GM21526 (cell line): ENCODE data around the gene NAA16.

Source experiments
- ATAC-seq: cut with Tn5 transposase; IDR thresholded peaks from one replicate; pipeline ENCODE4 v1.9.1; 2021; ENCODE audit warnings: moderate library complexity; ENCODE audit not compliant: unreplicated experiment, low FRiP score

The NAA16 gene

GRCh38 chr13:41302743-41303142, 8.3 kb upstream of the NAA16 start:
- ATAC-seq, result no peak

DNA sequence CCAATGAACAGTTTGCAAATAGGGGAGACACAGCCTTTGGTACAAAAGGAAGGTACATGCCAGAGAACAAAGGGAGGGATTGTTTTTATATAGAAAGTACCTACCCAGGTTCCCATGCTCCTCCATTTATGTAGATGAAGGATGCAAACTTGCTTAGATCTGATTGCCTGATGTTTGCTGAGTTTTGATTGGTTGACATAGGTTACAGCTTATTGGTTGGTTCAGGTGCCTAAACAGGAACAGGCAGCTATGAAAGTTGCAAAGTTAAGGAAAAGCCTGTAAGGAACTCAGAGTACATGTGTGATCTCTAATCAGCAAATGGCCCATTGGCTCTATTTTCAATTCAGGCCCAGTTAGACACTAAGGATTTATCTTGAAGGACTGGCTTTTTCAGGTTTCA, 6.5 kb upstream of the NAA16 start:
- no peak for ATAC-seq

GRCh38 chr13:41306271-41307145, 4.6 kb upstream of the NAA16 start:
- ATAC-seq, result no peak

DNA sequence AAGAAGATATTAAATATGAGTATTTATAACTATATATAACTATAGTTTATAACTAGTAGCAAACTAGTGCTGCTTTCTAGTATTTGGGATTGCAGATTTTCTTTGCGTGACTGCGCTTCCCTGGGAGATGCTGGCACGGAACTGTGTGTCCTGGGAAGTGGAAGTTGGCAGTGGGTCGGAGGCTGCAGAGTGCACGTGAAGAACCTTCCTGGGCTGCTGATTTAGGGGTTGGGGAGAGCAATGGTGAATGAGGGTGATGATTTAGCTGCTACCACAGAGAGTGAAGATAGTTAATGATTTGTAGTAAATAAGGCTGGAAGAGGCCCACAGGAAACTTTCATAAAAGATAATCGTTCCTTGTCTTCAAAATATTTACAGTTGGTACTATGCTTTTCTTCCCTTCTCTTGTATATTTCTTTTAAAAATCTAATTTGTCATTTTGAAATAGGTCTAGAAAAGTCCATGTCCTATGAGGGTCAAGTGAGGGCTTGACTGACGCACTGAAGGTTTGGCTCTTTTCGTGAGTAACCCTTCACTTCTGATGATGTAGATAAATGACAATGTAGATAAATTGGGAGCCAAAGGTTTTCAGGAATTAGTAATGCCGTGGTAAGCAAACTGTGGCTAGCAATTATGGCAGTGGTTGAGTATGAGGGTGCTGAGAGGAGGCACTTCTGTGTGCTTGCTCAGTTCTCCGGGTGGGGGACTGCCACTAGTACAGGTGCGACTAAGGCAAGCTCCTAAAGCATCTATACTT, 3.0 kb upstream of the NAA16 start:
- no peak for ATAC-seq

- ATAC-seq, result peak; percentile 55
These were observed 524 bp downstream of the NAA16 start for GRCh38 chr13:41311406-41312175.

DNA sequence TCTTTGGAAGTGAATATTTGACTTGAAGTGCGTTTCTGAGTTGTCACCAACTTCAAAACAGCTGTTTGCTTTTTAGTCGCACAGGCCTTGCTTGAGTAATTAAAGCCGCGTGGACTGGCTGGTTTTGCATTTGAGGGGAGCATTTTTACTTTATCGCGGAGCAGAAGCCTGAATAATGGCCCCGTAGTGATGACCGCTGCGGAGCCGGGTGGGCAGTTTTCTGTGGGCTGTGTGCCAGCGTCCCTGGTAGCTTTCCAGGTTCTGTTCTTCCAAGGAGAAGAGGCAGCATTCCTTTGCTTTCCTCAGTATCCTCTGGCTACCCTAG, 1.1 kb downstream of the NAA16 start:
- peak; percentile 26 for ATAC-seq

- ATAC-seq, result no peak
These were observed 2.0 kb downstream of the NAA16 start for GRCh38 chr13:41313117-41313516.

DNA sequence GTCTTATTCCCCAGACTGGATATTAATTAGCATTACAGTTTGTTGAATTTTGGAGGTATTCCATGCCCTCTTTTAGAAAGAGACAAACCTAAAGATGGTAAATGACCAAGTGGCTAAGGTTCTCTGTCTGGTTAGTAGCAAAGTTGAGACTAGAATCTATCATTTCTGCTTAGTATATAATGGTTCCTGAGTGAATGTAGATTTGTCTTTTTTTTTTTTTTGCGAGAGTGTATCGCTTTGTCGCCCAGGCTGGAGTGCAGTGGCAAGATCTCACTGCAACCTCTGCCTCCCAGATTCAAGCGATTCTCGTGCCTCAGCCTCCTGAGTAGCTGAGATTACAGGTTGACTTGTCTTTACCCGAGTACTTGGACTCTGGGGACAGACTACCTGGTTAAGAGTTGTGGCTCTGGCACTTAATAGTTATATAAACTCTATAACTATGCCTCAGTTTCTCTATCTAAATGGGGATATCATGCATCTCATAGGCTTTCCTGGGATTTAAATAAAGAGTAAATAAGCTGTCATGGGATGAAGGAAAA, 2.7 kb downstream of the NAA16 start:
- ATAC-seq, result no peak

- no peak for ATAC-seq
These were observed 4.5 kb downstream of the NAA16 start for GRCh38 chr13:41315443-41316047.

DNA sequence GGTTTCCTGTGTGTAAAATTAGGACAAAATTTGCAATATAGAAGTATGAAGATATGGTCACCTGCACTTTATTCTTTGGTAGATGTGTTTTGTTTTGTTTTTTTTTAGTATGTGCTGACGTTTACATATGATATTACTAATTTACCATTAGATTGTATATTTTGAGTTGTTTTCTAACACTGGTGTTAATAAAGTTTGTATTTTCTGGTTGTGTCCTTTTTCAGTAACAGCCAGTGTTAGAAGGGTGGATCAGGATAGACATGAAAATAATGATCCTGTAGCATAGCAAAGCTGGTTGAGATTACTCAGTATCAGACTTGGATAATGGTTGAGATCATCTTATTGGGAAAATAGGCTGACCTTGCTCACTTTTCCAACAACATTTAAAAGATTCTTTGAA, 6.2 kb downstream of the NAA16 start:
- no peak for ATAC-seq

DNA sequence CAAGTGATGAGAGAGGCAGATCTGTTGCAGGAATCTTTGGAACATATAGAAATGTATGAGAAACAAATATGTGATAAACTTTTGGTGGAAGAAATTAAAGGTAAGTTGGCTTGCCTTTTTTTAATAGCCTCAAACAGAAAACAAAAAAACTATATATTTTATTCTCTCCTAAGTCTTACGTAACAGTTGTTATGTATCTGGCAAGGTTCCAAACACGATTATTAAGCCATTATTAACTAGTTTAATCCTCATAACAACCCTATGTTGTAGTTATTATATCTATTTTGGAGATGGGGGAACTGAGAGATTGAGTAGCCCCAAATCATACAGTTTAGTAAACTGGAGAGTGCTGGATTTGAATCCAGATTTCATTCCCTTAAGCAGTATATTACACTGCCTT, 14.7 kb downstream of the NAA16 start:
- ATAC-seq, result no peak

DNA sequence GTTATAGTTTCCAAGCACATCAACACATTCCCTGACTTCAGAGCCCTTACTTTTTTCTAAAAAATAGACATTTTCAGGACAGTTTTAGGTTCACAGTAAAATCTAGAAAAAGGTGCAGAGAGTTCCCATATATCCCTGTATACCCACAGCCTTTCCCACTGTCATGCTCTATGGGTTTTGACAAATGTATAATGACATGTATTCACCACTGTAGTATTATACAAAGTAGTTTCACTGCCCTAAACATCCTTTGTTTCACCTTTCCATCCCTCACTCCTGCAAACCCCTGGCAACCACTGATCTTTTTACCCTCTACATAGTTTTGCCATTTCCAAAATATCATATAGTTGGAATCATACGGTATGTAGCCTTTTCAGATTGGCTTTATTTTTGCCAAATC, 15.6 kb downstream of the NAA16 start:
- ATAC-seq, result no peak

GRCh38 chr13:41327994-41328790, 17.1 kb downstream of the NAA16 start:
- no peak for ATAC-seq

- no peak for ATAC-seq
These were observed 21.8 kb downstream of the NAA16 start for GRCh38 chr13:41332829-41333228.

GRCh38 chr13:41334810-41335209, 23.7 kb downstream of the NAA16 start:
- no peak for ATAC-seq

GRCh38 chr13:41344358-41344757, 33.3 kb downstream of the NAA16 start:
- no peak for ATAC-seq

DNA sequence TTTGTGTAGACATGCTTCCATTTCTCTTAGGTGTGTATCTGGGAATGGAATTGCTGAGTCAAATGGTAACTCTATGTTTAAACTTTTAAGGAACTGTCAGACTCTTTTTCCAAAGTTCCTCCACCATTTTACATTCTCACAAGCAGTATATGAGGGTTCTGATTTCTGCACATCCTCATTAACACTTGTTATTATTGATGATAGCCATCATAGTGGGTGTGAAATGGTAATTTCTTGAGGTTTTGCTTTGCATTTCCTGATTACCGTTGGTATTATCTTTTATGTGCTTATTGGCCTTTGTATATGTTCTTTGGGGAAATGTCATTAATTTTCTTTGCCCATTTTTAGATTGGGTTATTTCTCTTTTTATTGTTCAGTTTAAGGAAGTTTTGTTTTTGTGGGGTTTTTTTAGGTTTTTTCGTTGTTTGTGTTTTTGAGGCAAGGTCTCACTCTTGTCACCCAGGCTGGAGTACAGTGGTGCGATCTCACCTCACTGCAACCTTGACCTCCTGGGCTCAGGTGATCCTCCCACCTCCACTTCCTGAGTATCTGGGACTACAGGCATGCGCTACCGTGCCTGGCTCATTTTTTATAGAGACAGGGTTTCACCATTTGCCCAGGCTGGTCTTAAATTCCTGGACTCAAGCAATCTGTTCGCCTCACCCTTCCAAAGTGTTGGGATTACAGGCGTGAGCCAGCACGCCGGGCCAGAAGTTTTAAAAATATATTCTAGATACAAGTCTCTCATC, 34.3 kb downstream of the NAA16 start:
- ATAC-seq, result no peak

- no peak for ATAC-seq
These were observed 35.0 kb downstream of the NAA16 start for GRCh38 chr13:41345914-41346589.
